GM12878 (cell line): ENCODE data around the gene RABGEF1.
"Not testable (repeated sequence)": the region's sequence is repeated elsewhere in the genome, so short reads cannot be mapped to it uniquely, and the experiment has no call there.

ENCODE experiments used
- CHD4 ChIP-seq: fragments of 200-600 bp; sonication (generic); IDR thresholded peaks from 2 replicates; pipeline ENCODE4 v1.6.1; 2016; ENCODE audit warnings: mild to moderate bottlenecking
- EP300 ChIP-seq, 2 experiments: fragments of 150-350 bp in 1 of 2; IDR thresholded peaks; 2 replicates each; pipeline ENCODE4 v1.6.1; 2011 to 2012; ENCODE audit warnings: low read depth in 2 of 2, low read length in 2 of 2, borderline replicate concordance in 1 of 2, improper control_type of control experiment in 1 of 2, inconsistent platforms in 1 of 2; ENCODE audit not compliant: control insufficient read depth in 1 of 2
- JUNB ChIP-seq: IDR thresholded peaks from 2 replicates; pipeline ENCODE4 v1.6.1; 2016; ENCODE audit warnings: antibody characterized with exemption, mild to moderate bottlenecking
- JUND ChIP-seq: IDR thresholded peaks from 2 replicates; pipeline ENCODE4 v1.6.1; 2012; ENCODE audit warnings: low read depth, mild to moderate bottlenecking, low read length, improper control_type of control experiment, moderate library complexity
- NRF1 ChIP-seq: conservative IDR thresholded peaks from 2 replicates; pipeline ENCODE4 v1.6.1; 2011; ENCODE audit warnings: mild to moderate bottlenecking, low read depth, low read length, improper control_type of control experiment
- PBX3 ChIP-seq: IDR thresholded peaks from 2 replicates; pipeline ENCODE4 v1.6.1; 2011; ENCODE audit warnings: mild to moderate bottlenecking, low read depth, low read length, moderate library complexity; ENCODE audit not compliant: insufficient replicate concordance
- TCF7 ChIP-seq: IDR thresholded peaks from 2 replicates; pipeline ENCODE4 v1.6.1; 2014; ENCODE audit warnings: antibody characterized with exemption, borderline replicate concordance
- YY1 ChIP-seq: IDR thresholded peaks from 2 replicates; pipeline ENCODE4 v1.6.1; 2011; ENCODE audit warnings: low read depth, mild to moderate bottlenecking, low read length
- TF ChIP-seq, protein P1 (sequence below), 3 experiments: IDR thresholded peaks in 2 of 3; conservative IDR thresholded peaks in 1 of 3; 2 replicates each; pipeline ENCODE4 v1.5.1; 2011; ENCODE audit warnings: low read depth in 3 of 3, low read length in 3 of 3, mild to moderate bottlenecking in 3 of 3, control low read depth in 2 of 3, moderate library complexity in 2 of 3, inconsistent platforms in 1 of 3, mixed read lengths in 1 of 3; ENCODE audit not compliant: control insufficient read depth in 2 of 3, insufficient read depth in 1 of 3; ENCODE audit errors: extremely low read depth in 1 of 3

- TF ChIP-seq, protein P1, sequence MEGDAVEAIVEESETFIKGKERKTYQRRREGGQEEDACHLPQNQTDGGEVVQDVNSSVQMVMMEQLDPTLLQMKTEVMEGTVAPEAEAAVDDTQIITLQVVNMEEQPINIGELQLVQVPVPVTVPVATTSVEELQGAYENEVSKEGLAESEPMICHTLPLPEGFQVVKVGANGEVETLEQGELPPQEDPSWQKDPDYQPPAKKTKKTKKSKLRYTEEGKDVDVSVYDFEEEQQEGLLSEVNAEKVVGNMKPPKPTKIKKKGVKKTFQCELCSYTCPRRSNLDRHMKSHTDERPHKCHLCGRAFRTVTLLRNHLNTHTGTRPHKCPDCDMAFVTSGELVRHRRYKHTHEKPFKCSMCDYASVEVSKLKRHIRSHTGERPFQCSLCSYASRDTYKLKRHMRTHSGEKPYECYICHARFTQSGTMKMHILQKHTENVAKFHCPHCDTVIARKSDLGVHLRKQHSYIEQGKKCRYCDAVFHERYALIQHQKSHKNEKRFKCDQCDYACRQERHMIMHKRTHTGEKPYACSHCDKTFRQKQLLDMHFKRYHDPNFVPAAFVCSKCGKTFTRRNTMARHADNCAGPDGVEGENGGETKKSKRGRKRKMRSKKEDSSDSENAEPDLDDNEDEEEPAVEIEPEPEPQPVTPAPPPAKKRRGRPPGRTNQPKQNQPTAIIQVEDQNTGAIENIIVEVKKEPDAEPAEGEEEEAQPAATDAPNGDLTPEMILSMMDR (IDR thresholded peaks at IDR 0.05 in 2 of 3, conservative IDR thresholded peaks at IDR 0.05 in 1 of 3; ENCODE audit: control insufficient read depth in 2 of 3, extremely low read depth in 1 of 3, insufficient read depth in 1 of 3, low read depth in 3 of 3, low read length in 3 of 3) = not testable (repeated sequence)
- not testable (repeated sequence) for TF ChIP-seq JUND; CHD4; TCF7; NRF1; EP300 (IDR thresholded peaks at IDR 0.05; ENCODE audit: borderline replicate concordance in 1 of 2, control insufficient read depth in 1 of 2, low read depth in 2 of 2, low read length in 2 of 2); PBX3; YY1; JUNB
These were observed 103.0 kb downstream of the RABGEF1 start for GRCh38 chr7:66843492-66843891.
